ENCODE data around the gene C1GALT1.

- TF ChIP-seq CTCF (IDR thresholded peaks at IDR 0.05) (no peak), POLR2A (IDR thresholded peaks at IDR 0.05) (no peak), EP300 (IDR thresholded peaks at IDR 0.05) (no peak)
Observed at GRCh38 chr7:7236041-7236440, 53.7 kb downstream of the C1GALT1 start.
